ENCODE measurements around the gene DMTF1.
"Not testable (repeated sequence)": the region's sequence is repeated elsewhere in the genome, so short reads cannot be mapped to it uniquely, and the experiment has no call there.

Gene DMTF1

DNA sequence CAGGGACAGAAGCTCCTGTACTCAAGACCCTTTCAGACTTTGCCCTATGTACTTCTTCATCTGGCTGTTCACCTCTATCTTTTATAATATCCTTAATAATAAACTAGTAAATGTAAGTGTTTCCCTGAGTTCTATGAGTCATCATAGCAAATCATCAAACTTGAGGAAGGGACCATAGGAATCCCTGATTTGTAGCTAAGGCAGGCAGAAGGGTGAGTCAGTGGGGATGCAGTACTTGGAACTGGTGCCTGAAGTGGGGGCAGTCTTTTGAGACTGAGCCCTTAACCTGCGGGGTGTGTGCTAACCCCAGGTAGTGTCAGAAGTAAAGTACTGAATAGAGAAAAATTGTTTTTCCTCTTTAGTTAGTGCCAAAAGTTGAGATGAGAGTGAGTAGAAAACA lies 73.4 kb downstream of the DMTF1 start:
- no peak for DNase-seq

DNA sequence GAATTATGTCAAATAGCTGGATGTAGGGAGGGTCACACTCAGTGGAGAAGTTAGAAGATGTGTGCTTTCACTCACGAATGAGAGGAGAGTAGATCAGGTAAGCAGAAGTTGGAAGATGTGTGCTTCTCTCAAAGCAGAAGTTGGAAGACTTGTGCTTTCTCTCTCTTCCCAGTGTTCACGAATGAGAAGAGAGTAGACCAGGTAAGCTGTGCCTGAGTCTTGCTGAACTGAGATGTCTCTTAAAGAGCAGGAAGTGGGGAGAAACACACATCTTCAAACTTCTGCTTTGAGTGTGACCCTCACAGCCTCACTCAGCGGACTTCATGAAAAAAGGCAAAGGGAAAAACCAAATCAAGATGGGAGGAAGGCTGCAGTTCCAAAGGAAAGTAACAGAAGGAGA lies 74.2 kb downstream of the DMTF1 start:
- no peak for DNase-seq

- DNase-seq, result no peak
These were observed 79.0 kb downstream of the DMTF1 start for GRCh38 chr7:87231258-87231657.

DNA sequence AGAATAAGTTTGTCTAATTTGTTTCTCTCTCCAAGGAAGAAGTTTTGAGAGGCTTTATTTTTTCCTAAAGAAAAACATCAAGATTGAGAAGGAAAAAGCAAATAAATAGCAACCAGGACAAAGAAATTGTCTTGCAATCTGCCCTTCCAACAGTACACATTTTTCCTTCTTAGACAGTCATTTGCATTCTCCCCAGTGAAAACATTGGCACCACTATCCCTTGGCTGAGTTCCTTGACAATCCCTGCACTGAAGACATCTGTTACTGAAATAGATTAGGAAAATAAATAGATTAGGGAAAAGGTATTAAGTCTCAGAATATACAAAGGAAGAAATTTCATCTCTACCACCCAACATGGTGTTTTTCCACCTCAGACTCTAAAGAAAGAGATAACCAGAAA lies 79.5 kb downstream of the DMTF1 start:
- DNase-seq, result no peak

DNA sequence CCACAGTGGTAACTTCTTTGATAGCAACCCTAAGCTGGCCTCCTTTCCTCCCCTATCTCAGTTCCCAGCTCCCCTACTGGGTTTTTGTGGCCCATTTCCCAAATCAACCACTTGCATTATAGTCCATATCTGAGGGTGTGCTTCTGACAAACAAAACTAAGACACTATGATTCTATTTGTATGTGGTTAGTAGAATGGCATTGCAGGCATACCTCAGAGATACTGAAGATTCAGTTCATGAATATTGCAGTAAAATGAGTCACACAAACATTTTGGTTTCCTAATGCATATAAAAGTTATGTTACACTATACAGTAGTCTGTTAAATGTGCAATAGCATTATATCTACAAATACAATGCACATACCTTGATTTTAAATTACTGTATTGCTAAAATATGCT lies 82.7 kb downstream of the DMTF1 start:
- DNase-seq, result no peak

DNA sequence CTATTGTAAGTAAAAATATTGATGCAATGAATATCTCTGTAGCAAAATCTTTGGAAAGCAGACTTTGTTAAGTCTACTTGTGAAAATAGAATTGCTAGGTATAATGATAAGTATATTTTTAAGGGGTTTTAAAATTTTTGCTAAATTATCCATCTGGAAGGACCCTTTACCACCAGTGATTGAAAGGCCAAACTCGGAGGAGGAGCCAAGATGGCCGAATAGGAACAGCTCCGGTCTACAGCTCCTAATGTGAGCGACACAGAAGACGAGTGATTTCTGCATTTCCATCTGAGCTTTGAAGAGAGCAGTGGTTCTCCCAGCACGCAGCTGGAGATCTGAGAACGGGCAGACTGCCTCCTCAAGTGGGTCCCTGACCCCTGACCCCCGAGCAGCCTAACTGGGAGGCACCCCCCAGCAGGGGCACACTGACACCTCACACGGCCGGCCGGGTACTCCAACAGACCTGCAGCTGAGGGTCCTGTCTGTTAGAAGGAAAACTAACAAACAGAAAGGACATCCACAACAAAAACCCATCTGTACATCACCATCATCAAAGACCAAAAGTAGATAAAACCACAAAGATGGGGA lies 86.3 kb downstream of the DMTF1 start:
- DNase-seq, result not testable (repeated sequence)

- DNase-seq, result not testable (repeated sequence)
These were observed 93.4 kb downstream of the DMTF1 start for GRCh38 chr7:87245671-87246070.

Data from activated CD4-positive, alpha-beta T cell treated with anti-CD3 and anti-CD28 coated beads for 1 hour (primary cell).